ENCODE data around the gene SPATS2.

SPATS2 gene

DNA sequence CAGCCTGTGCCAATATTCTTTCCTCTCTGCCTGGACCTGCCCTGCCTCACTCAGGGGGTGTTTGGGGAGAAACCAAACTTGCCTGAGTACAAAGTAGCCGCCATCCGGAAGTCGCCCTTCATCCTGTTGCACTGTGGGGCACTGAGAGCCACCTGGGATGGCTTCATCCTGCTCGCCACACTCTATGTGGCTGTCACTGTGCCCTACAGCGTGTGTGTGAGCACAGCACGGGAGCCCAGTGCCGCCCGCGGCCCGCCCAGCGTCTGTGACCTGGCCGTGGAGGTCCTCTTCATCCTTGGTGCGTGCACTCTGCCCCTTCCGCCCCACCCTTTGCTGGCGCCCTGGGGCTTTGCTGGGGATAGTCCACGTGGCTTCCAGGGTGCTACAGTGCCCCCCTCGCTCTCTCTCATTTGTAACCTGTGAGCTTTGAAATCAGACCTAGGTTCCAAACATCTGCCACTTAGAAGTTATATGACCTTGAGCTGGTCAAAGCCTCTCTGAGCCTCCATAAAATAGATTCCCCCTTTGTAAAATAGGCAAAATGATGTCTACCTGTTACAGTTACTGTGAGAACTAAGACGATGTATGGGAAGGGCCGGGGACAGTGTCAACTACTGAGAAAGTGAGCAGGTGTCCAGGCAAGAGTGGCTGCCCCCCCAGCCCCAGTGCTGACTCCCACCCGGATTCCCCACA, 176.1 kb downstream of the SPATS2 start:
- DNase-seq, result no peak

DNA sequence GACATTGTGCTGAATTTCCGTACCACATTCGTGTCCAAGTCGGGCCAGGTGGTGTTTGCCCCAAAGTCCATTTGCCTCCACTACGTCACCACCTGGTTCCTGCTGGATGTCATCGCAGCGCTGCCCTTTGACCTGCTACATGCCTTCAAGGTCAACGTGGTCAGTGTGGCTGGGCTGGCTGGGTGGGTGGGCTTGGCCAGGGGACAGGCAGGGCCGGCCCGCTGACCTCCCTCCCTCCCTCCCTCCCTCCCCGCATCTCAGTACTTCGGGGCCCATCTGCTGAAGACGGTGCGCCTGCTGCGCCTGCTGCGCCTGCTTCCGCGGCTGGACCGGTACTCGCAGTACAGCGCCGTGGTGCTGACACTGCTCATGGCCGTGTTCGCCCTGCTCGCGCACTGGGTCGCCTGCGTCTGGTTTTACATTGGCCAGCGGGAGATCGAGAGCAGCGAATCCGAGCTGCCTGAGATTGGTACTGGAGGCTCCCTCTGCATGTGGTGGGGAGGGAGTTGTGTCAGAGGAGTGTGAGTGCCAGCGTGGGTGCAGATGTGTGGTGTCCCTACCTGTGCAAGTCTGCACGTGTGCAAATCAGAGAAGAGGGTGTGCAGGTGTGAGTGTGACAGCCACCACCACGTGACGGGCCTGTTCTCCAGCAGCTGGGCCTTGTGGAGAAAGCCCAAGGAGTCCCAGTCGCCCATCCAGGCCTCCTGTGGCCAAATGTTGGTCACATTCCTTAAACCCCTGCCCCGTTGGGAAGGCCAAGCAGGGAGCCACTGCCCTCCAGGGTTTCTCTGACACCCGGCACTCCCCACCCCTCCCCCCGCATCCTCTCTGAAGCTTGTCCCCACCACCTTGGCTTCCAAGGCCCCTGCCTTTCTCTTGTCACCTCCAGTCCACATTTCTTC, 176.9 kb downstream of the SPATS2 start:
- no peak for DNase-seq

DNA sequence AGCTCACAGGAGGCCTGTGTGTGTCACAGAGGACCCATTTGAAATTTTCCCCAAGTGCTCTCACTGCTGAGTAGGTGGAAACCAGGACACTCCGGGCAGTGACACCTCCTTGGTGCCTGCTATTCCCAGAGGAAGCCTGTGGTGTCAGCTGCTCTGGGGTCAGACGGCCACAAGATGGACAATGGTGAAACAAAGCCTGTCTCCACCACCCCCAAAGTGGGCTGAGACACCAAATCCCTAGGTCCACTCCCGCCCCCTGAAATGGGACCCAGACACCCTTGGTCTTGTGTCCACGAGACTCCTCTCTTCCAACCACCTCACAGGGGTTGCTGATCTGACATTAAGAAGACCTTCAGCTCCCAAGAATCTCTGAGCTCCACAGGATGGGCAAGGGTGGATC, 178.6 kb downstream of the SPATS2 start:
- no peak for DNase-seq

DNA sequence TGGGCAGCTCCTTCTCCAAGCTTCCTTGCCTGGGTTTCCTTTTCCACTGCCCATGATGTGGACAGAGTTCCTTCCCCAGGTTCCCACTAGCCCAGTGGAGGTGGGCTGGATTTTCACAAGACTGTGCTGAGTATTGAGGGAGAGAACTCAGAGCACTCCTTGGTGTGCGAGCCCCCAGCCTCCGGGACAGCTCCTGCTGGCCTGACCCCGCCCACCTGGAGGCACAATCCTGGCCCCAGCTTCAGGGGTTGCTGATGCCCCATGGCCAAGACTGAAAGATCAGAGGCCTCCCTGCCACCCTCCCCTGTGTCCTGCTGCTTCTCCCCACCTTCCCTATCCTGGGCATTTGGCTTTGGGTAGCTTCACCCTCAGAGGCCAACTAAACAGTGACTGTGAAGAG, 179.2 kb downstream of the SPATS2 start:
- no peak for DNase-seq

DNA sequence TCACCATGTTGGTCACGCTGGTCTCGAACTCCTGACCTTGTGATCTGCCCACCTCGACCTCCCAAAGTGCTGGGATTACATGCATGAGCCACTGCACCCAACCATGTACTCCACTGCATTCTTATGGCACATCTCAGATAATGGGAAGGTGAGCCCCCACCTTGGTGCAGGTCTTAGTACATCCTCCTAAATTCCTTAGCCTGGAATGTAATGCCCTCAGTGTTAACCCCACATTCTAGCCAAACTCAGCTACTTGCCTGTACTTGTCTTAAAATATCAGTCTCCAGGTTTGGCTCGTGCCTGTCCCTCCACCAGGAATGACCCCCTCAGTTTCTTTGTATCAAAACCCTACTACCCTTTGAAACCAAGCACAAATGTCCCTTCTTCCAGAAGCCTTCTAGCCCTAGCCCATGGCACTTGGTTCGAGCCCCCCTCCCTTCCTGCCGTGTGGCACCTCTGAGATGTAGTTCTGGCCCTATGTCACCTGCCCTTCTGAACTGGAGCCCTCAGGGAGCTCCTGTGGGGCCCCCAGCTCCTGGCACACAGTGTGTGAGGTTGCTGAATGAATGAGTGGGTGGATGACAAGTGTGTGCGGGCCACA, 179.9 kb downstream of the SPATS2 start:
- DNase-seq, result no peak

DNA sequence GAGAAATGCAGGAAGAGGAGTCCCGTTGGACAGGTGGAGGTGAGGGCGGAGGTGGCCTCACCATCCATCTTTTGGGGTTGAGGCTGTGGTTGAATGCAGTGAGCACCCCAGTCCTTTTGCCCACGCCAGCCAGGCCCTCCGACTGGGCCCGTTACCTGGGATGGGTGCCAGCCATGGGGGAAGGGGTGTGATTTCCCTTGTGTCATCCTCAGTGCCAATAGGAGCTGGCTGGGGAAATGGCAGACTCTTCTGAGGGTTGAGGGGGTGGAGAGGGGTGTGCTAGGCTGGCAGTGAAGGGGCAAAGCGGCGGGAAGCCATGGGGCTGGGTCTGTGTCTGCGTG, 181.2 kb downstream of the SPATS2 start:
- no peak for DNase-seq

DNA sequence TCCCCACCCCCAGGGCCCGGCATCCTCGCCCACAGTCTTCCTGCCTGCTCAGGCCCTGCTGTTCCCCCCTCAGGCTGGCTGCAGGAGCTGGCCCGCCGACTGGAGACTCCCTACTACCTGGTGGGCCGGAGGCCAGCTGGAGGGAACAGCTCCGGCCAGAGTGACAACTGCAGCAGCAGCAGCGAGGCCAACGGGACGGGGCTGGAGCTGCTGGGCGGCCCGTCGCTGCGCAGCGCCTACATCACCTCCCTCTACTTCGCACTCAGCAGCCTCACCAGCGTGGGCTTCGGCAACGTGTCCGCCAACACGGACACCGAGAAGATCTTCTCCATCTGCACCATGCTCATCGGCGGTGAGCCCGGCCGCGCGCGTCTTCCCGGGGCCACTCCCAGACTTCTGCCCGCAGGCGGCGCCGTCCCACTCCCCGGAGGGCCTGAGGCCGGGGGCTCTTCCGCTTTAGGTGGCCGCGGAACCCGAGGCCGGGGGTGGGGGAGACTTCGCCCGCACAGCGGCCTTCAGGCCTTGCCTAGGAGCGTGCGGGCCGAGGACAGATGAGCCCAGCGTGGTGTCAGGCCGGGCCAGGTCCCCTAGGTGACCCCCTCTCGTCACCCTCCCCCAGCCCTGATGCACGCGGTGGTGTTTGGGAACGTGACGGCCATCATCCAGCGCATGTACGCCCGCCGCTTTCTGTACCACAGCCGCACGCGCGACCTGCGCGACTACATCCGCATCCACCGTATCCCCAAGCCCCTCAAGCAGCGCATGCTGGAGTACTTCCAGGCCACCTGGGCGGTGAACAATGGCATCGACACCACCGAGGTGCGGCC, 181.8 kb downstream of the SPATS2 start:
- DNase-seq, result peak in 1 of 2 donors; percentile 22

DNA sequence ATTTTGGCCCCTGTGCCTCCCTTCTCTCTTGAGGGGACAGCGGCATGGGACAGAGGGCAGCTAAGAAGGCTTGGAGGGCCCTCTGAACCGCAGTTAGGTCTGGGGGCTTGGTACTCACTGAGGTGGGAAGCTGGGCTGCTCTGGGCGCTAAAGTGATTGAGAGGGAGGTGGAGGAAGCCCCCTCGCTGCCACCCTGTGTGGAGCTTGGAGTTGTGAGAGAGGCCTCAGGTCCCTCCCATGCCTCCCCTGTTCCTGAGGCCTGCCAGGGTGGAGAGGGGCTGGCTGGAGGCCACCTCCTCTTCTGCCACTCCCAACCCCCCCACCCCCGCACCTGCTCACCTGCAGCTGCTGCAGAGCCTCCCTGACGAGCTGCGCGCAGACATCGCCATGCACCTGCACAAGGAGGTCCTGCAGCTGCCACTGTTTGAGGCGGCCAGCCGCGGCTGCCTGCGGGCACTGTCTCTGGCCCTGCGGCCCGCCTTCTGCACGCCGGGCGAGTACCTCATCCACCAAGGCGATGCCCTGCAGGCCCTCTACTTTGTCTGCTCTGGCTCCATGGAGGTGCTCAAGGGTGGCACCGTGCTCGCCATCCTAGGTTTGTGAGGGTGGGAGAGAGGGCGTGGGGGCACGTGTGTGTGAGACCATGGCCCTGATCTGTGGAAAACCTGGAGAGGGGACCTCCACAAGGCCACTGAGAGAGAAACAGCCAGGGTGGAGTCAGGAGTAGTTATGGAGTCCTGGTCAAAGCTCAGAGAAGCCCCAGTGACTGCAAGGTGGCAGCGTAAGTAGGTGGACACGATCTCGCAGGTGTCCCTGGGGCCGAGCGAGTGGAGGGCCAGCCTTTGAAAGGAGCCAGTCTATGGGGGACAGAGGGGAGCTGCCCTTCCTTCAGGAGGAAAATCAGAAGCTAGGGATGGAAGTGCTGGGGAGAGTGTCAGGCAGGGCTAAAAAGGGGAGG, 182.8 kb downstream of the SPATS2 start:
- DNase-seq, result no peak

DNA sequence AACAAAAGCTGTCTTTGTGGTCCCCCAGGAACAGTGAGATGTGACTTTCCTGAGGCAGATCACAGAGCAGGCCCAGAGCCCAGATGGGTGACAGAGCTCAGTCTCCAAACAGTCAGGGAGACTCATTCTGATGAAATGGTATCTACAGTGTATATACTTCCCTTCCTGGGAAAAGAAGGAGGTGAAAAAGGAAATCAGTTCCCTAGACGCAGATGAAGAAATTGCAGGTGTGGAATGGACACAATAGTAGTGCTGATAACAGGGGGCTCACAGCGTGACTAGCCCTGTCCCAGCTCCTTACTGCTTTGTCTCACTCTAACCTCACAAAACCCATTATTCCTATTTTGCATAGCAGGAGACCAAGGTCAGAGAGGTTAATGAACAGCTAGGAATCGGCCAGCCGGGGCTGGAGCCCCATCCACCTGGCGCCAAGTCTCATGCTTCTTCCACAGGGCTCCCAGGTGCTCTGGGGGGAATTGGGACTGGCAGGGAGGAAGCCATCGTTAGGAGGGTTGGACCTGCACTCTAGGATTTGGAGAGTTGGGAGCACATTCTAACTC, 183.5 kb downstream of the SPATS2 start:
- DNase-seq, result no peak

DNA sequence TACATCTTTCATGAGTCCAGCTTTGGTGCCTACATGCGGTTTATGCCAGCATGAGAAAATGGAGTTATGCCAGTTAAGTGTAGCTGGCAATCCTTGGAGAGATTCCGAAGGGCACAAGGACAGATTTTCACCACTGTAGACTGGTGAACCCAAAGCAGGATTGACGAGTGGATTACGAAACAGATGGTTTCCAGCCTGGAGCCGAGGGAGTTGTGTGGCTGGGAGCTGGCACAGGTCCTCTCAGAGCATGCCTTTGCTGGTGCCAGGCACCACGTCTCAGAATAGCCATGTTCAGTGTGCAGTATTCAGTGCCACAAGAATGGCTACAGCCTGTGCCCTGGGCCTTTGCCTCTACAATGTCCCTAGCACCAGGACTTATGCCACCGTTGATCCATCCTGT, 184.8 kb downstream of the SPATS2 start:
- no peak for DNase-seq

DNA sequence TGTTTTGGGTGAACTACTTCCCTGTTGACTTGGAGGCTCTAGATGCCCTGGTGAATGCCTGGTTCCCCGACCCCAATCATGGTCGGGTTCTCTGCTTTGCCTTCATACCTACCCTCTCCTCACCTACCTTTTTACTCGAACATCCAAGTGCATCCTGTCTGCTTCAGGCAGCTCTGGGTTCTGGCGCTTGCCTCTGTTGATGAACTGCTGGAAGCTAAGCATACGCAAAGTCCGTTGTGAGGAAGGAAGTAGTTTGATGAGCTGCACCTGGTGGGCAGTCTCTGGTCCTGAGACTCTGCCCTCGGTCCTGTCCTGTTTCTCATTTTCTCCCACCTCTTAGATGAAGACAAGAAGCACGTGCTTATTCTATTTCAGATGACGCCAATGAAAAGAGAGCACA, 185.2 kb downstream of the SPATS2 start:
- DNase-seq, result no peak

DNA sequence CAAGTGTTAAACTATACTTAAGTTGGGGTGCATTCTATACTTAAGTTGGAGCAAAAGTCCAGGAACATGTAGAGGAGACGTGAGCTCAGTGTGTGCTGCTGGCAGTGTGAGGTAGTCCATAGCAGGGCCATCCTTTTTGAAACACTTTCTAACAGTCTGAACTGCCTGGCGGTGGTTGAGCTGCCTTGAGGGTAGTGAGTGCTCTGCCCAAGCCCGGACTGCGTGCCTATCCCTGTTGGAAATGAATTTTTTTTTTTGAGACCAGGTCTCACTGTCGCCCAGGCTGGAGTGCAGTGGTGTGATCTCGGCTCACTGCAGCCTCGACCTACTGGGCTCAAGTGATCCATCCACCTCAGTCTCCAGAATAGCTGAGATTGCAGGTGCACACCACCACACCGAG, 185.6 kb downstream of the SPATS2 start:
- no peak for DNase-seq

DNA sequence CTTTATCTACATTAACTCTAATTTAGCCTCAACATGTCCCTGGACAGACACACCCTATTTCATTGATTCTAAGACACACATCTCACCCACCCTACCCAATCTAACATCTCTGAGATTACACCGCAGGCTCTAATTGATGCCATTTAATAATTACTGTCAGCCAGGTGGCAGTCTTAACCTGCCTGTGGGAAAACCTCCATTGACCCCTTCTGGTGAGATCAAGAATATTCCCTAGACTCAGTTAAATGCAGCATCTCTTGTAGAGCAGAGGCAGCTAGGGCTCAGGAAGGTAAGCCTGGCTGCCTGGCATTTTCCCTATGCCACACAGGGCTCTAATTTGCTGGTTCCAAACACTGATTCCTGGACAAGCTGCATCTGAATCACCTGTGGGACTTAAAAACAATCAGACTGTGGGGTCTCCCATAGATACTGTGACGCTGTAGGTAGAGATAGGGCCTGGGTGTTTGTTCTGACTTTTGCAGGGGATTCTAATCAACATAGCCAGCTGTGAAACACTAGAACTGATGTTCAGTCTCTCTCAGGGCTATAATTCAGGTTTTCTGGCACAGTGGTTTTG, 186.3 kb downstream of the SPATS2 start:
- no peak for DNase-seq

DNA sequence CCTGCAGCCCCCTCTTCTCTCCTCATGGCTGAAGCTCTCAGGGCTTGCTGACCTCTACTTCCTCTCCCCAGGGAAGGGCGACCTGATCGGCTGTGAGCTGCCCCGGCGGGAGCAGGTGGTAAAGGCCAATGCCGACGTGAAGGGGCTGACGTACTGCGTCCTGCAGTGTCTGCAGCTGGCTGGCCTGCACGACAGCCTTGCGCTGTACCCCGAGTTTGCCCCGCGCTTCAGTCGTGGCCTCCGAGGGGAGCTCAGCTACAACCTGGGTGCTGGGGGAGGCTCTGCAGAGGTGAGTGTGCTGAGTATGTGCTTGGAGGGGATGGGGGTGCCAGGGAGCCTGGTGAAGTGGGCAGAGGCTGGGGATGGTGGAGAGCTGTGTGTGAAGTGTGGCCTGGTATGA, 187.0 kb downstream of the SPATS2 start:
- DNase-seq, result no peak

DNA sequence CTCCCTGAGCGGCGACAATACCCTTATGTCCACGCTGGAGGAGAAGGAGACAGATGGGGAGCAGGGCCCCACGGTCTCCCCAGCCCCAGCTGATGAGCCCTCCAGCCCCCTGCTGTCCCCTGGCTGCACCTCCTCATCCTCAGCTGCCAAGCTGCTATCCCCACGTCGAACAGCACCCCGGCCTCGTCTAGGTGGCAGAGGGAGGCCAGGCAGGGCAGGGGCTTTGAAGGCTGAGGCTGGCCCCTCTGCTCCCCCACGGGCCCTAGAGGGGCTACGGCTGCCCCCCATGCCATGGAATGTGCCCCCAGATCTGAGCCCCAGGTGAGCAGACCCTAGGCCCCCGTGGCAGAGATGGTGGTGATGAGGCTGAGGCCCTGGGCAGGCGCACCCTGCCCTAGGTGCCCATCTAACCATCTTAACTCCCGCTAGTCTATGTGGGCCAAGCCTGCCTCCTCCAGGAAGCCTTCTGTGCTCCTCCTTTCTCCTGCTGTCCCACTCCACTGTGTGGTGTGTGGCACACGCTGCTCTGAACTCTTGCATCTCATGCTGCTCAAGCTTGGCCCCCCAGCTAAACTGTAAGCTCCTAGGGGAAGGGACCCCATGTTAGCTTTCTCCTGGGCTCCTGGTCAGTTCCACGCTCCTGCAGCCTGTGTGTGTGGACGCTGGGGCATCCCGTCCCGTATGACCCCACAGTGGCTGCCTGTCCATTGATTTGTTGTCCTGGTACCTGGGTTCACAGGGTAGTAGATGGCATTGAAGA, 188.5 kb downstream of the SPATS2 start:
- DNase-seq, result no peak

DNA sequence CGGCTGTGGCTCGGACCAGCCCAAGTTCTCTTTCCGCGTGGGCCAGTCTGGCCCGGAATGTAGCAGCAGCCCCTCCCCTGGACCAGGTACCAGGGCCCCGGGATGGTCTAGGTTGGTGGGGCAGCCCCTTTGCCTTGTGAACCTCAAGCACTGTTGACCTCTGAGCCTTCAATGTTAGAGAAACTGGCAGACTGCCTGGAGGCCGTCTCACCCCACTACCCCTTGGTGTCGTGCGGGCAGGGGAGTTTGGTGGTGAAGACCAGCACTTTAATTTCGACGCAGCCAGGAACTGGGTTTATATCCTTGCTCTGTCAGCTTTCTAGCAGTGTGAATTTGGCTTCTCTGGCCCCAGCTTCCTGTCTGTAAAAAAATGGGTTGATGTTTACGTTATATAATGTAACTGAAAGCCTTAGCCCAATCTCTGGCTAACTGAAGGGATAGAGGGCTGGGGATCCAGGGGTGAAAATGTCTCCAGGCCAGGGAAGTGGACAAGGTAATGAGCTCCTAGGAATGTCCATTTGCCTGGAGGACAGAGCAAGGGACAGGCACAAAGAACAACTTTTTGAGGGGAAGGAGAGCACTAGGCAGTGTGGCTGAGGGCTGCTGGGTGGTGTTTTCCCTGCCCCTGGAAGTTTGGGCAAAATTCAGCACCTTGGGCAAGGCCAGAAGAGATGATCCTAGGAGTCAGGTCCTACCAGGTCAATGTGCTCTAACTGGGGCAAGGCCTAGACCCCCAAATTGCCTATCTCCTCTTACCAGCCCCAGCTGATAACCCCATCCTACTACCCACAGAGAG, 189.3 kb downstream of the SPATS2 start:
- no peak for DNase-seq

DNA sequence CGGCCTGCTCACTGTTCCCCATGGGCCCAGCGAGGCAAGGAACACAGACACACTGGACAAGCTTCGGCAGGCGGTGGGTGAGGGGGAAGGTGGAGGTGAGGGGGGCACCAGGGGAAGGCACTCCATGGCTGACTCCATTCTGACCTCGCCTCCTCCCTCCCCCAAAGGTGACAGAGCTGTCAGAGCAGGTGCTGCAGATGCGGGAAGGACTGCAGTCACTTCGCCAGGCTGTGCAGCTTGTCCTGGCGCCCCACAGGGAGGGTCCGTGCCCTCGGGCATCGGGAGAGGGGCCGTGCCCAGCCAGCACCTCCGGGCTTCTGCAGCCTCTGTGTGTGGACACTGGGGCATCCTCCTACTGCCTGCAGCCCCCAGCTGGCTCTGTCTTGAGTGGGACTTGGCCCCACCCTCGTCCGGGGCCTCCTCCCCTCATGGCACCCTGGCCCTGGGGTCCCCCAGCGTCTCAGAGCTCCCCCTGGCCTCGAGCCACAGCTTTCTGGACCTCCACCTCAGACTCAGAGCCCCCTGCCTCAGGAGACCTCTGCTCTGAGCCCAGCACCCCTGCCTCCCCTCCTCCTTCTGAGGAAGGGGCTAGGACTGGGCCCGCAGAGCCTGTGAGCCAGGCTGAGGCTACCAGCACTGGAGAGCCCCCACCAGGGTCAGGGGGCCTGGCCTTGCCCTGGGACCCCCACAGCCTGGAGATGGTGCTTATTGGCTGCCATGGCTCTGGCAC, 190.1 kb downstream of the SPATS2 start:
- DNase-seq, result no peak

DNA sequence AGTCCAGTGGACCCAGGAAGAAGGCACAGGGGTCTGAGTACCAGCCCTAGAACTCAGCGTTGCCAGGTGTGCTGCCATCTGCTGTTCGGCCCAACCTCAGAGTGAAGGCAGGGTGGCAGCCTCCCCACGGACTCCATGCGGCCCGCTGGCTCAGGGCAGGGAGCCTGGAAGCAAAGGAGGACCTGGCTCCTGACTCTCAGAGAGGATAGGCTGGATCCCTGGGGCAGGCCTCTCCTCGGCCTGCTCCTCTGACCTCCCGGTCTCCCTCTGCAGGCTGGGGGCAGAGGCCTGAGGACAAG, 190.6 kb downstream of the SPATS2 start:
- no peak for DNase-seq

DNA sequence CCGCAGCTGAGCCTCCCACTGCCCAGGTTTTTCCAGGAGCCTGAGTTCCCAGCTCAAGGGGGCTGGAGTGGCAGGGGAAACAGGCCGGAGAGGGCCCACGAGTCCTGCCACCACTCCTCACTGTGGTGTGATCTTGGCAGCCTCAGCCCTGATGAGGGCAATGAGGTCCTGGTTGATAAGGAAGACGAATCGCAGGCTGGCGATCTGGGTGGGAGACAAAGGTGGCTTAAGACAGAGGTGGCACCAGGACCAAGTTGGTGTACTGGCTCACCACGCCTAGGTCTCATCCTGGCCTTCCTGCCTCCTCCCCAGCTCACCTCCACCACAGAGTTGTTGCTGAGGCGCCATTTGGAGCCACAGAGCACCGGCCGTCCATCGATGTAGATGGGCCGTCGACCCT, 191.3 kb downstream of the SPATS2 start:
- DNase-seq, result no peak

Data from stimulated activated CD4-positive, alpha-beta T cell treated with anti-CD3 and anti-CD28 coated beads, Interleukin-2, amount 100 ng/mL, for 48 hours (primary cell).